Upper lobe of left lung (tissue), 6 donors: ENCODE results near the gene DENND2D. TPM values are rescaled to one million over a fixed set of nuclear protein-coding genes. Genes with fewer than 3 reads are reported as not detected.
A peak's percentile ranks its signal among the peaks of the same experiment; 100 is the strongest.
"Not testable (repeated sequence)": the region's sequence is repeated elsewhere in the genome, so short reads cannot be mapped to it uniquely, and the experiment has no call there.

Experiments used
- ATAC-seq, 2 donors: fragments of 200-7000 bp; cut with Tn5 transposase; one replicate each; pipeline ENCODE4 v1.9.1; 2022; ENCODE audit warnings: mild to moderate bottlenecking in 2 of 2, moderate library complexity in 2 of 2; ENCODE audit not compliant: low FRiP score in 2 of 2
- DNase-seq, 2 donors: peaks; one replicate each; pipeline ENCODE4 v3.0.0-alpha.2; 2019 to 2020
- H3K27ac ChIP-seq, 4 donors: fragments of 200-600 bp; sonication (generic); one replicate each; pipeline ENCODE4 v1.5.1; 2016 to 2019
- H3K27me3 ChIP-seq, 4 donors: fragments of 200-600 bp; sonication (generic); one replicate each; pipeline ENCODE4 v1.5.1; 2017 to 2019
- H3K36me3 ChIP-seq, 4 donors: fragments of 200-600 bp; sonication (generic); one replicate each; pipeline ENCODE4 v1.5.1; 2016 to 2019
- H3K4me1 ChIP-seq, 4 donors: fragments of 200-600 bp; sonication (generic); one replicate each; pipeline ENCODE4 v1.5.1; 2018 to 2019
- H3K4me3 ChIP-seq, 4 donors: fragments of 200-600 bp; sonication (generic); one replicate each; pipeline ENCODE4 v1.5.1; 2017 to 2019; ENCODE audit warnings: mild to moderate bottlenecking in 2 of 4, moderate library complexity in 1 of 4
- H3K9me3 ChIP-seq, 4 donors: fragments of 200-600 bp; sonication (generic); one replicate each; pipeline ENCODE4 v1.5.1; 2018 to 2019
- CTCF ChIP-seq, 6 experiments: fragments of 450-650 bp in 4 of 6; fragments of 200-600 bp in 2 of 6; sonication (generic) in 2 of 6; IDR thresholded peaks; one replicate each; pipeline ENCODE4 v1.5.1; 2016 to 2019; ENCODE audit warnings: antibody characterized with exemption in 6 of 6
- EP300 ChIP-seq, 4 donors: sonication (generic); formaldehyde crosslinking; IDR thresholded peaks; one replicate each; pipeline ENCODE4 v1.5.1; 2017; ENCODE audit warnings: antibody characterized with exemption in 4 of 4, control low read depth in 2 of 4
- POLR2A ChIP-seq, 4 donors: fragments of 450-650 bp; IDR thresholded peaks; one replicate each; pipeline ENCODE4 v1.5.1; 2016 to 2017; ENCODE audit warnings: antibody characterized with exemption in 4 of 4, mild to moderate bottlenecking in 2 of 4
- POLR2AphosphoS5 ChIP-seq, 2 donors: sonication (generic); formaldehyde crosslinking; IDR thresholded peaks; one replicate each; pipeline ENCODE4 v1.5.1; 2017; ENCODE audit warnings: antibody characterized with exemption in 2 of 2
- WGBS, 2 donors: methylation state at CpG; one replicate each; pipeline ENCODE4 v1.1.5; 2017 to 2018; 5-methylcytosine and 5-hydroxymethylcytosine counted together
- total RNA-seq, 6 donors: library from RNA; depleted of rRNA in 4 of 6; stranded (reverse); fragments of >200 nt in 4 of 6; gene quantifications; one replicate each; pipeline versions ENCODE4 v1.1.0 to v1.2.1, GENCODE V29; 2016 to 2021
- donor health status: DM: no; HTN: no; CAD: no; lungs with moderate emphysema.
- donor health status: DM: no; HTN: yes; CAD: no; lungs with severe emphysema.

The DENND2D gene
- total RNA-seq, 6 donors from 2014 or later: 44.4 to 154 (median 64.8) TPM

GRCh38 chr1:111219557-111220286 lies 19.3 kb upstream of the DENND2D start:
- DNase-seq: no peak
- peaks cover 11 to 42% (median 32%) of the 10 kb centered on the region in 4 donors for H3K4me1 ChIP-seq
- no peak for TF ChIP-seq POLR2A (IDR thresholded peaks at IDR 0.05)
- TF ChIP-seq CTCF (IDR thresholded peaks at IDR 0.05): no peak
- TF ChIP-seq EP300 (IDR thresholded peaks at IDR 0.05): no peak
- no peak for TF ChIP-seq POLR2AphosphoS5 (IDR thresholded peaks at IDR 0.05)

GRCh38 chr1:111218701-111219556 lies 18.5 kb upstream of the DENND2D start:
- WGBS, 2 donors: 84 to 89% methylated on average over 8 of the region's 8 CpGs
- no peaks in the 10 kb centered on the region for H3K36me3 ChIP-seq
- H3K27me3 ChIP-seq: no peaks in the 10 kb centered on the region
- TF ChIP-seq POLR2A (IDR thresholded peaks at IDR 0.05): no peak
- TF ChIP-seq EP300 (IDR thresholded peaks at IDR 0.05): no peak
- no peak for TF ChIP-seq POLR2AphosphoS5 (IDR thresholded peaks at IDR 0.05)
- TF ChIP-seq CTCF (IDR thresholded peaks at IDR 0.05): no peak
- no peaks in the 10 kb centered on the region for H3K9me3 ChIP-seq
- ATAC-seq (no peak), DNase-seq (no peak)
- H3K4me3 ChIP-seq: no peak overlapping the region
- H3K4me1 ChIP-seq: peaks cover 11 to 47% (median 33%) of the 10 kb centered on the region in 4 donors
- no peak overlapping the region for H3K27ac ChIP-seq

More at GRCh38 chr1:111219557-111220286, 19.3 kb upstream of the DENND2D start:
- no peaks in the 10 kb centered on the region for H3K9me3 ChIP-seq
- no peaks in the 10 kb centered on the region for H3K36me3 ChIP-seq
- no peak overlapping the region for H3K4me3 ChIP-seq
- H3K27me3 ChIP-seq: no peaks in the 10 kb centered on the region
- ATAC-seq: no peak
- WGBS, 2 donors: 70 to 82% methylated on average over 5 of the region's 5 CpGs
- H3K27ac ChIP-seq: peak overlapping the region in 1 of 4 donors; percentile 21

- DNase-seq (no peak), ATAC-seq (no peak)
- no peaks in the 10 kb centered on the region for H3K36me3 ChIP-seq
- TF ChIP-seq POLR2AphosphoS5 (IDR thresholded peaks at IDR 0.05) (no peak), EP300 (IDR thresholded peaks at IDR 0.05) (no peak), POLR2A (IDR thresholded peaks at IDR 0.05) (no peak), CTCF (IDR thresholded peaks at IDR 0.05) (no peak)
- no peak overlapping the region for H3K27ac ChIP-seq
- H3K27me3 ChIP-seq: no peaks in the 10 kb centered on the region
- no peaks in the 10 kb centered on the region for H3K9me3 ChIP-seq
- H3K4me3 ChIP-seq: no peak overlapping the region
- 72% methylated on average over 5 of the region's 5 CpGs for WGBS, 2 donors
- peaks cover 10 to 39% (median 33%) of the 10 kb centered on the region in 4 donors for H3K4me1 ChIP-seq
Observed at GRCh38 chr1:111217183-111217910, 16.9 kb upstream of the DENND2D start.

GRCh38 chr1:111216751-111217150 lies 16.3 kb upstream of the DENND2D start:
- Histone ChIP-seq H3K36me3 (no peaks in the 10 kb centered on the region), H3K4me1 (peaks cover 7 to 33% (median 28%) of the 10 kb centered on the region in 4 donors), H3K4me3 (no peak overlapping the region), H3K9me3 (no peaks in the 10 kb centered on the region), H3K27ac (no peak overlapping the region), H3K27me3 (no peaks in the 10 kb centered on the region)
- no peak for TF ChIP-seq POLR2A (IDR thresholded peaks at IDR 0.05)
- TF ChIP-seq POLR2AphosphoS5 (IDR thresholded peaks at IDR 0.05): no peak
- TF ChIP-seq EP300 (IDR thresholded peaks at IDR 0.05): no peak
- no peak for TF ChIP-seq CTCF (IDR thresholded peaks at IDR 0.05)
- ATAC-seq (no peak), DNase-seq (no peak)
- WGBS, 2 donors: 77 to 82% methylated on average over 5 of the region's 5 CpGs

GRCh38 chr1:111215285-111215684 lies 14.8 kb upstream of the DENND2D start:
- peaks cover 7 to 24% (median 21%) of the 10 kb centered on the region in 4 donors for H3K4me1 ChIP-seq
- WGBS, 2 donors: 92 to 96% methylated on average over 2 of the region's 2 CpGs
- not testable (repeated sequence) for ATAC-seq, DNase-seq, H3K27me3 ChIP-seq, H3K9me3 ChIP-seq, H3K4me3 ChIP-seq, H3K36me3 ChIP-seq
- peak overlapping the region in 1 of 4 donors; percentile 36 for H3K27ac ChIP-seq
